GM08714 (cell line): ENCODE data around the gene CEP128.

Experiments
- H3K4me3 ChIP-seq: fragments of 200-500 bp; sonication (Bioruptor generic); 2 replicates; pipeline ENCODE4 v1.5.1; 2014; ENCODE audit warnings: mild to moderate bottlenecking, low read length, inconsistent platforms
- ZNF274 ChIP-seq: IDR thresholded peaks from 2 replicates; pipeline ENCODE4 v1.6.1; 2012; ENCODE audit warnings: mild to moderate bottlenecking, low read depth, low read length

The CEP128 gene

DNA sequence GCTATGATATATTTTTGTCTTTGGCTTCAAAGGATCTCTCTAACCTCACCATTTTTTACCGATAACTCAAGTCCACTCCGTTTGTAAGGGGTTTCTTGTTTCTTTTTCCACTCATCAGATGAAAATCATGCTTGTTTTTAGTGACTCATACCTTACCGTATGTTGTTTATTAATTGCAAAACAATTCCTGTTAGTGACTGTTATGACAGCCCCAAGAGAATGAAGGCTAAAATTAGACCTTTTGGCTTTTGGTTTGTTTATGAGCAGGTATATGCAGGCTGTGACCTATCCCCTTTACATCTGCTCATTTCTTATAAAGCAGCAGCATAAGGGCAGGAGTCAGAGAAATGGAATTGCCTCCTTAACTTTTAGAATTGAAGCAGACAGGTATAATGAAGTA lies 319.8 kb downstream of the CEP128 start:
- no peak overlapping the region for H3K4me3 ChIP-seq

DNA sequence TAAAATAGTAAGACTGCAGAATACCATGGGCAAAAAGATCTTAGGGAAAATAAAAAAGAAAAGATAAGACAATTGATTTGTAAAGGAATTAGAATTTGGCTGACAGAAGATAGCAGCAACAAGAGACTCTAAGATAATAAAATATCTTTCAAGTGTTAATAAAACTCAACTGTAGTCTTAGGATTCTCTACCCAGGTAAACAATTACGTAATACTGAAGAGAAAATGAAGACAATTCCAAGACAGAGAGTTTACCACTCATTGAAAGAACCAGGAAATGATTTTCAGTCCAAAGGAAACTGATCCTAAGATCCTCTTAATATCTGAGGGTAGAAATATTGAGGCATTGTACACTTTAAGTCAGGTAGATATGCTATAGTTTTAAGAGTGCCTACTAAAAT lies 321.1 kb downstream of the CEP128 start:
- no peak overlapping the region for H3K4me3 ChIP-seq
- TF ChIP-seq ZNF274 = no peak

More for the DNA sequence above, 319.8 kb downstream of the CEP128 start:
- no peak for TF ChIP-seq ZNF274

DNA sequence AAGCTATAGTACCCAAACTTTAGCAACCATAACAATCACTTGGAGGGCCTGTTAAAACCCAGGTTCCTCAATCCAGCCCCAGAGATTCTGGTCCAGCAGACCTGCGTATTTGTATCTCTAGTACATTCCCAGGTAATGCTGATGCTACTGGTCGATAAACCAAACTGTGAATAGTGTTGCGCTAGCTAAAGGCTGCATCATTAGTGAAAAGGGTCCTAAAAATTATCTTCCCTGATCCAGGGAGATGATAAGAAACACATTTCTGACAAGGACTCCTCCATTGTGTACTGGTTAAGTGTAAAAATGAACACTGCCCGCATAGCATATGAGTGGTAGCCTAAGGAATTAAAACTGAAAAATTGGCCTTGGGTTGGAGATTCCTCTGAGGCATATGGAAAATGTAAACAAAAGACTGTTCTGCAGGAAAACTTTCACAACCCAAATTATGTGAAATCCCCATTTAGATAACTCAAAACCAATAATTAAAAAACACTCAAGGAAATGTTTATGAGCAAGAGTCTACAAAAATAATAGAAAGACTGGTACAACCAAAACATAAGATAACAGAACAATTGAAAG lies 322.7 kb downstream of the CEP128 start:
- no peak overlapping the region for H3K4me3 ChIP-seq
- no peak for TF ChIP-seq ZNF274

DNA sequence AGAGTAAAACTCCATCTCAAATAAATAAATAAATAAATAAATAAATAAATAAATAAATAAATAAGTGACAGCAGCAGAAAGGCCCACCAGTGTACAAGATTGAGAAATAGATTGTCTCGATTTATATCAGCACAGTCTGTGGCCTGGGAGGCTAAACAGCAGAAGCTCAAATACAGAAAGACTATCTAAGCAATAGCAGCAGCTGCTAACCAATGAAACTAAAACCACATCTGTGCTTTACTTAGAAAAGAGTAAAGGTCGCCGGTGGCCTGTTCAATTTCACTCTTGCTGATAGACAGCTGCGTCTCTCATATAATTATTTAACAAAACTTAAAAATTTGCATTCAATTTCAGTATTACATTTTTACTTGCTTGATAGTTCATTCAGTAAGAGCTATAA lies 325.7 kb downstream of the CEP128 start:
- no peak for TF ChIP-seq ZNF274
- no peak overlapping the region for H3K4me3 ChIP-seq

DNA sequence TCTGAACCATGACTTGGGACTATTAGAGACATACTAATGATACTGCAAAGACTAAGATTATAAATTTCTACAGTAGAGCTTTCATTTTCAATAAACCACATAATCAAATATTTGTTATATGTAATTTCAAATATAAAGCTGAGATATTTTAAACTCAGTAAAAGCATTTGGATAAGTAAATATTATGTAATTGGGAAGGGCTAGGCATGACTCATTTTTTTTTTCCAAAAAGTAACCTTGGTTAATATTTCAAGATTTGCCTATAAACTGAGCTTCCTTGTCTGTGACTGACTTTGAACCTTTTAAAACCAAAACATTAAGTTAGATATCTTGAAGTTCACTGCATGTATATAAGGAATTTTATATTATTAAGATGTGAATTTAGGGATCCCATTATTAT lies 332.5 kb downstream of the CEP128 start:
- no peak overlapping the region for H3K4me3 ChIP-seq
- TF ChIP-seq ZNF274 = no peak

DNA sequence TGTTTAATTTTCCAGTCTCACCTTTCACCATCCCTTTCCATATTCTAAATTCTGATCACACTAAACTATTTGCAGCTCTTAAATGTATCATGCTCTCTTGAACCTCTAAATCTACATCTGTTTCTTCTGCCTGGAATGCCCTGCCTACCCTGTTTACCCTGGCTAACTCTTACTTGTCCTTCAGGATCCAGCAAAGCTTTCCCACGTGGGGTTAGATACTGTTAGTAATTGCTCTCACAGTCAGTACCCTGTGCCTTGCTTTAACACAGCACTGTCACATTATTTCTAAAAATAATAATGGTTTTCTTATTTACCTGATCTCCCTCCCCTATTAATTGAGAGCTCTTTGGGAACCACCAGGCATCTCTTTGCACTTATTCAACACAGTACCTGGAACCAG lies 333.0 kb downstream of the CEP128 start:
- H3K4me3 ChIP-seq = no peak overlapping the region
- TF ChIP-seq ZNF274 = no peak

DNA sequence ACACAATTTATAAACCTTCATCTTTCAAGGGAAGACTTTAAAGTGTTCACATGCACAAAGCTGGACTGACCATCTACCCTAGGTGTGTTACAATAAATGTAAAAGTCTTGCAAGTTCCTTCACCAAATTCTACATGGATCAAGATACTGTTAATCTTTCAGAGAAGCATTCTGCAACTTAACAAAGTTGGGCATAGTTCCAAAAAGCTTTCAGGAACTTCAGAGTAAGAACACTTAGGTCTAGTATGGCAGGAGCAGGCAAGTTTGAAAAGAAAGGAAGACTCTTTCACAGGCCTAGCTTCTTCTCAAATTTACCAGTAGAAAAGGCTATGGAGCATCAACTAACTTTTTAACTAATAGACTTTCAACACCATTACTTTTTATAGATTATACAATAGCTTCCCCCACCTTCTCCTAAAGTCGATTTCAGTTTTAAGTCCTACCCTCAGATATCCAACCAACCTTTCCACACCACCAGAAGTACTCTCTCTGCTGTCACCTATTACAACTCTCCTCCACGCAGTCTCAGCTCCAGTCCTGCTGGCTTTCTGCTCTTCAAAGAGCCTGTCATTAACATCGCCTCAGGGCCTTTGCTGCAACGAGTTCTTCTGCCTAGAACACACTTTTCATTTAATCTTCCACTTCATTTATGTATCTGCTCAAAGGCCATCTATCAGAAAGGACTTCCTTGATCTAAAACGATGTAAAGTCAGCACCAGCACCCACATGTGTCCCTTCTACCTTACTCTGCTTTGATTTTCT lies 333.9 kb downstream of the CEP128 start:
- no peak overlapping the region for H3K4me3 ChIP-seq

DNA sequence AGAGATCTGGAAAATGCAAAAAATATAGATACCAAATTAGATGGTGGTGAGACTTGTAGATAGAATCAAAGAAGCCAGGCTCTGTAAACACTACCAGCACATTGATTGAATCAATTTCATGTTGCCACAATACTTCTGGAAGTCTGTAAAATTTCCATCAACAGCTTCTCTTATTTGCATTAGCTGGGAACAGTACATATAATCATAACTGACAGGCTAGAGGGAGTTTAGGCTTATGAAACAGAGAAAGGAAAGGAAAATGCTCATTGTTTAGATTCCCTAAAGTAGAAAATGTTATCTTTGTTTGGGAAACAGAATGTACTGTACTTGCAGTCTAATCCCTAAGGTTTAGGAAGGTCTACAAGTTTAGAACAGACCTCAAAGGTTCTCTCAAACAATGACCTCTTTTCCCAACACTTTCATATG lies 335.2 kb downstream of the CEP128 start:
- no peak overlapping the region for H3K4me3 ChIP-seq
- no peak for TF ChIP-seq ZNF274

More for the DNA sequence above, 333.9 kb downstream of the CEP128 start:
- no peak for TF ChIP-seq ZNF274

DNA sequence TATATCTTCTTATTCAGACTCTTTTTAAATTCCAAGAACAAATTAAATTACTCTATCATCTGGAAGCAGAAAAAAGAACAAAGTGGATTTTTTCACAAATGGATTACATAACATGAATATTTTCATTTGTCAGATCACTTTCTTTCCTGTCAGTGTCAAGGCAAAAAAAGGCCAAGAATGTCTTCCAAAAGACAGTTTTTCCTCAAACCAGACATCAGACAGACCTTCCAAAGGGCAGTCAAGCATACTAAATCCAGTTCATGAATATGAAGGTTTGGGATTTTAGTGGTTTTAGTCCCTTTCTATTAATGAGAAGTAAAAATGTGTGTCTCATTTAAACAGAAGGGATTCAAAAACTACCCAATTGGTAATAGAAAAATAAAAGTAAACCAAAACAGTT lies 336.0 kb downstream of the CEP128 start:
- no peak overlapping the region for H3K4me3 ChIP-seq
- no peak for TF ChIP-seq ZNF274

DNA sequence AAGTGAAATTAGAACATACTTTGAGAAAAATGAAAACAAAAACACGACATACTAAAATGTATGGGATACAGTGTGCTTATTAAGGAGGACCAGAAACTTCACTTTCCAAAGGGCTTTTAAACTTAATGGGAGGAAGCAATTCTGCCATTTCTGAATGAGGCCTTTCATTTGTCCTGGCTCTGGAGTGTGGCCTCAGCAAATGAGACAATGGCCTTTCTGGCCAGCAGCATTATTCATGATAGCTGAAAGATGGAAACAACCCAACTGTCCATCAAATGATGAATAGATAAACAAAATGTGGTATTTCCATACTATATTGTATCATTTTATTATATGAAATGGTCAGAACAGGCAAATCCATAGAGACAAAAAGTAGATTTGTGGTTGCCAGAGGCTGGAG lies 338.6 kb downstream of the CEP128 start:
- no peak overlapping the region for H3K4me3 ChIP-seq
- no peak for TF ChIP-seq ZNF274

DNA sequence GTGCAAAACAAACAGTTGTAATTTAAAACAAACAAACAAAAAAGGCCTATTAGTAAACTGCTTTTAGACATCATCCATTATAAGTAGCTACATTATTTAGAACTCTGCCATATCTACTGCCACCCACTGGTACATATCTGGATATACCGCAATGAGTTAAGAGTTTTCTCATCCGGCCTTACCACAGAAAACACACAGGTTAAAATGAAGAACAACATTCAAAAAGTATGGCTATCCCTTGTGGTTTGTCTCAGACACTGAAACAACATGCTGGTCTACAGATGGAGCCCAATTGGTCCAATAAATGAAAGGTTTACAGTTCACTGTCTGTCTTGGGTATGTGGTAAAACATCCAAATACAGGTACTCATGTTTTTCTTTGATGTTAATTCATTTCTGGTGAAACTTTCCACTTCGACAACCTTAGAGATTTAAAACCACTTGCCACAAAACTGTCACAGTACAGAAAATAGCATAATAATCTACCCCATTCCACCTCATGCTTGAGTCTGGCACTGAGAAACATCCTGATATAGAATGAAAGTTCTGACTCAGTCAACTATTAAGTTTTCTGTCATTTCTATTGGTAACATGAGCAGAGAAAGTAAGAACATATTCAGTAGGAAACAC lies 354.3 kb downstream of the CEP128 start:
- TF ChIP-seq ZNF274 = no peak
- H3K4me3 ChIP-seq = no peak overlapping the region

DNA sequence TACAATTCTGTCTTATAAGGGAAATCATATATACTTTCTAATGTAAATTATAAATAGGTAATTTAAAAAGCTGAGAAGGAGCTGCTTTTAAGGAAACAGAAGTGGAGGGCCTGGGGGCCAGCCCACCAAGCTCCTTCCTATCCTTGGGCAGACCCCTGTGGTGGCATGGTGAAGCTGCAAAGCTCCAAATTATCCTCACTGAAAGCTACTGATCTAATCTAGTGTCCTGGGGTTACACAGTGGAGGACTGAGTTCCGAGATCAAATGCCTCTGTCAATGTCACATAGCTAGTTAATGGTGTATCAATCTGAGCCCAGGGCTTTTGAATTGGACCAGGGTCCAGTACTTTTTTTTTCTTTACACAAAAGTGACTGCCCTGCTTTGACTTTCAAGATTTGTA lies 355.4 kb downstream of the CEP128 start:
- H3K4me3 ChIP-seq = no peak overlapping the region
- no peak for TF ChIP-seq ZNF274

DNA sequence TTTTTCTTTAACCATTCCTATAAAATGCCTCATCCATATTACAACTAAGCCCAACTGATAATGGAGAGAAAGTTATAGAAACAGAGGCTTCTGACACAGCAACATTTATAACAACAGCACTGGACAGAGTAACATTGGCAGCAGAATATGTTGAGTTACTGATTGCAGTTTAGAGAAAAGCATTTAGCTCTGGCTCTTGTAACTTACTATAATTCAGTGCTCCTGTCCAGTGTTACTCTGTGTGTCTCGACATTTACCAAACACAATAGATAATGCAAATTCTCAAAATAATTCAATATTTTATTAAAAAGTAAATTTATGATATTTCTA lies 356.1 kb downstream of the CEP128 start:
- TF ChIP-seq ZNF274 = no peak

DNA sequence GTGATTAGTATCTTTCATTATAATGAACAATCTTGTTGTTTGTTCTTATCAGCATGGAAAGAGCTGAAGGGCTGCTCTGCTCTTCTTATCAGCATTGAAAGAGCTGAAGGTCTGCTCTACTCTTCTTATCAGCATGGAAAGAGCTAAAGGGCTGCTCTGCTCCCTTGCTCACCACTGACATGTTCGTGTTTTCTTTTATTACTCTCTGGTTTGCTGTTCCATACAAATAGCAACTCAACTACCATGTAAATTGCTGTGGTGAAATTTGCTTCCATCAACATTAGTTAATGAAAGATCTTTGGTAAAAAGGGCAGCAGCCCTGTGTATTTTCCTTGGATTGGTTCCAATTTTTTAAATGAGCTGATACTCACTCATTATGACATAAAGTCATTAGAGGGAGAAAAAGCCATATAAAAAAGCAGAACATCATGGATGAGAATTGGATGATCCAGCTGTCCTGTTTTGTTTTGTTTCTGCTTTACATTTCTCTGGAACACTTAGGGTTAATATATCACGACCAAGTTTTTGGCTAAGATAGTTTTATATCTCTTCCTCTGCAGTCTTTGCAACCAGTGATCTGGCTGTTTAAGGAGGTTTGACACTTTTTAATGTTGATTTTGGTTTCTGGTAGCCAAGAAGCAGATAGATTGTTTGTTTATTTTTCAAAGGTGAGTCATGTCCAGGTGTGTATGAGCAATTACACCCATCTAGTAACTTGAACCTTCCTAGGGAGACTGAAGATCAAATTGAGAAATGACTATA lies 356.6 kb downstream of the CEP128 start:
- H3K4me3 ChIP-seq = no peak overlapping the region
- no peak for TF ChIP-seq ZNF274

More for the DNA sequence above, 356.1 kb downstream of the CEP128 start:
- no peak overlapping the region for H3K4me3 ChIP-seq
